ENCODE data around the gene WDR55.

The WDR55 gene

DNA sequence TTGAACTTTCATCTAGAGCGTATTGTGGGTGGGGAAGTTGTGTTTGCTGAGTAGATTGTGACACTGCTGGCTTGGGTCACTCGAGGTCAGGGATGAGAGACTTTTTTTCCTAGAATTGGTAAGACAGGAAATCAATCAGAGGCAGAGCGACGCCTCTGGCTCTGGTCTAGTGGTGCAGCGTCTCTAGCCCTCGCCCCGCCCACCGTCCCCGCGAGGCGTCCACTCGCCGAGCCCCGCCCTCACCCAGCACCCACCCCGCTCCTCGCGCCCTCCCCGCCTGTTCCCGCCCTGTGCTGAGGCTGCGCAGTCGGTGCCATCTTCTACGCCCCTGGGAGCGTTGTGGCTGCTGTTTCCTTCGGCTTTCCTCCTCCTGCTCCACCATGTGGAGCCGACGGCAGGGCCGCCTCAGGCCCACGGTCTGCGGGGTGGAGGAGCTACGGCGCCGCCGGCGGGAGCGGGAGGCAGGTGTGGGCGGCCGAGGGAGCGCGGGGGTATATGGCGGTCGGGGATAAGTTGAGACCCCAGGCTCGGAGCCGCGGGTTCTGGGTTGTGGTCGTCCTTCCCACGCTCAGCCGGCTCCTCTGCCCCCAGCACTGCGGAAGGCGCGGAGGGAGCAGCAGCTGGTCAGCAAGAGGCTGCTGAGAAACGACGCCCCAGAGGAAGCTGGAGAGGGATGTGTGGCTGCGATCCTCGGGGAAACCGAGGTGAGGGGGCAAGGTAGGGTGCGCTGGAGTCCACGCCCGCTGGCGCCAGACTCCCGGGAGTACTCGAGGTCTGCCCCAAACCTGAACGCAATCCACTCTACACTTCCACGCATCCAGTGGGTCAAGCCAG lies 25.3 kb upstream of the WDR55 start, which contains the start of gene TMCO6:
TMCO6 (plus strand) TSS at position 304 of the 834 bp plus-strand sequence; CDS start at position 381, 77 bp downstream.
- H3K36me3 ChIP-seq (ENCODE audit: insufficient read depth, low read length): no peaks in the 10 kb centered on the region
- H3K27me3 ChIP-seq (ENCODE audit: insufficient read depth, low read length, poor library complexity, severe bottlenecking): no peaks in the 10 kb centered on the region
- no peaks in the 10 kb centered on the region for H3F3A ChIP-seq (ENCODE audit: low read depth)
- H3K4me2 ChIP-seq (ENCODE audit: low read depth, low read length, poor library complexity, severe bottlenecking): peak within 1 kb of the TSS; percentile 80
- H3K9ac ChIP-seq (ENCODE audit: low read depth, low read length, poor library complexity, severe bottlenecking): peak within 1 kb of the TSS; percentile 89
- peak within 1 kb of the TSS; percentile 93 for H2AFZ ChIP-seq (ENCODE audit: low read length)
- no peaks in the 10 kb centered on the region for H4K20me1 ChIP-seq (ENCODE audit: insufficient read depth, low read length, poor library complexity, severe bottlenecking)
- H3K4me1 ChIP-seq (ENCODE audit: insufficient read depth, low read length, poor library complexity, severe bottlenecking): peaks cover 10% of the 10 kb centered on the region
- H3K9me2 ChIP-seq (replicated peaks; ENCODE audit: low read depth, low read length): no peaks in the 10 kb centered on the region
- peak within 1 kb of the TSS; percentile 75 for H3K4me3 ChIP-seq (ENCODE audit: low read length, poor library complexity, severe bottlenecking)
- TF ChIP-seq, protein P1, sequence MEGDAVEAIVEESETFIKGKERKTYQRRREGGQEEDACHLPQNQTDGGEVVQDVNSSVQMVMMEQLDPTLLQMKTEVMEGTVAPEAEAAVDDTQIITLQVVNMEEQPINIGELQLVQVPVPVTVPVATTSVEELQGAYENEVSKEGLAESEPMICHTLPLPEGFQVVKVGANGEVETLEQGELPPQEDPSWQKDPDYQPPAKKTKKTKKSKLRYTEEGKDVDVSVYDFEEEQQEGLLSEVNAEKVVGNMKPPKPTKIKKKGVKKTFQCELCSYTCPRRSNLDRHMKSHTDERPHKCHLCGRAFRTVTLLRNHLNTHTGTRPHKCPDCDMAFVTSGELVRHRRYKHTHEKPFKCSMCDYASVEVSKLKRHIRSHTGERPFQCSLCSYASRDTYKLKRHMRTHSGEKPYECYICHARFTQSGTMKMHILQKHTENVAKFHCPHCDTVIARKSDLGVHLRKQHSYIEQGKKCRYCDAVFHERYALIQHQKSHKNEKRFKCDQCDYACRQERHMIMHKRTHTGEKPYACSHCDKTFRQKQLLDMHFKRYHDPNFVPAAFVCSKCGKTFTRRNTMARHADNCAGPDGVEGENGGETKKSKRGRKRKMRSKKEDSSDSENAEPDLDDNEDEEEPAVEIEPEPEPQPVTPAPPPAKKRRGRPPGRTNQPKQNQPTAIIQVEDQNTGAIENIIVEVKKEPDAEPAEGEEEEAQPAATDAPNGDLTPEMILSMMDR (conservative IDR thresholded peaks at IDR 0.05; ENCODE audit: low read length): peak; percentile 66
- no peak for TF ChIP-seq EZH2phosphoT487 (IDR thresholded peaks at IDR 0.05; ENCODE audit: borderline replicate concordance)
- H3K9me3 ChIP-seq (ENCODE audit: insufficient read depth, low read depth, low read length): no peaks in the 10 kb centered on the region
- H3K79me2 ChIP-seq (ENCODE audit: insufficient read depth, low read length): peaks cover 9% of the 10 kb centered on the region; the same call in 1 of the 2 replicates

DNA sequence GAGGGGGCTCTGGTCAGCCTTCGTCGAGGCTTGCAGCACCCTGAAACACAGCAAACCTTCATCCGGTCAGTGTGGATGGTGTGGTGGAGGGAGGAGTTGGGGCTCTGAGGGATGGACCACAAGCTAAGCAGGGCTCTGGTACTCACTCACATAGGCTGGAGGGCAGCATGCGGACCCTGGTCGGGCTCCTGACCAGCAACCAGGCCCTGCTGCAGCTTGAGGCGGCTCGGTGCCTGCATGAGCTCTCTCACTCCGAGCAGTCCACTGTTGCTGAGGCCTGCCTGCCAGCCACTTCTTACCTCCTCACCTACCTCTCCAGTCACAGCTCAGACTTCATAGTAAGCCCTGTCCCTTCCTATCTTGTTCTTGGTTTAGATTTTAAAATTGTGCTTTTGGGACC lies 23.0 kb upstream of the WDR55 start:
- Histone ChIP-seq H3K36me3 (ENCODE audit: insufficient read depth, low read length) (no peaks in the 10 kb centered on the region), H3K79me2 (ENCODE audit: insufficient read depth, low read length) (peaks cover 31% of the 10 kb centered on the region), H3K9me3 (ENCODE audit: insufficient read depth, low read depth, low read length) (no peaks in the 10 kb centered on the region), H3K9ac (ENCODE audit: low read depth, low read length, poor library complexity, severe bottlenecking) (no peak overlapping the region), H4K20me1 (ENCODE audit: insufficient read depth, low read length, poor library complexity, severe bottlenecking) (peaks cover 5% of the 10 kb centered on the region), H2AFZ (ENCODE audit: low read length) (no peak overlapping the region), H3K27me3 (ENCODE audit: insufficient read depth, low read length, poor library complexity, severe bottlenecking) (no peaks in the 10 kb centered on the region), H3K4me2 (ENCODE audit: low read depth, low read length, poor library complexity, severe bottlenecking) (peak overlapping the region; percentile 80), H3K4me1 (ENCODE audit: insufficient read depth, low read length, poor library complexity, severe bottlenecking) (peaks cover 16% of the 10 kb centered on the region), H3K9me2 (replicated peaks; ENCODE audit: low read depth, low read length) (no peaks in the 10 kb centered on the region), H3K4me3 (ENCODE audit: low read length, poor library complexity, severe bottlenecking) (no peak overlapping the region), H3F3A (ENCODE audit: low read depth) (no peaks in the 10 kb centered on the region)
- no peak for TF ChIP-seq EZH2phosphoT487 (IDR thresholded peaks at IDR 0.05; ENCODE audit: borderline replicate concordance)
- TF ChIP-seq, protein P1 (conservative IDR thresholded peaks at IDR 0.05; ENCODE audit: low read length): no peak

DNA sequence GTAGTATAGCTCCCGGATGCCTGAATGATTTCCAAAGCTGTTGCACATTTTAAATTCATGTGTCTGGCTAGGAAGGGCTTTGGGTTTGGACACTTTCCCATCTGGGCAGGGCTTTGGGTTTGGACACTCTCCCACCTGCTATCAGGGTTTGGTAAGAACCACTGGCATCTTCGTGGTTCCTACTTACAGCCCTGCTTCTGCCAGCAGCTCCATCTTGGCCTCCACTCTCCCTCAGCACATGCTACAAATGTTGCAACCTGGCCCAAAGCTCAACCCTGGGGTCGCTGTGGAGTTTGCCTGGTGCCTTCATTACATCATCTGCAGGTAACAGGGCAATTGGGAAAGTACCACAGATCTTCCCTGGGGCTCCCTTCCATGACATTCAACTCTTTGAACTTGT lies 22.0 kb upstream of the WDR55 start:
- Histone ChIP-seq H3K9me3 (ENCODE audit: insufficient read depth, low read depth, low read length) (no peaks in the 10 kb centered on the region), H3F3A (ENCODE audit: low read depth) (no peaks in the 10 kb centered on the region), H2AFZ (ENCODE audit: low read length) (no peak overlapping the region), H3K79me2 (ENCODE audit: insufficient read depth, low read length) (peaks cover 38% of the 10 kb centered on the region), H3K9ac (ENCODE audit: low read depth, low read length, poor library complexity, severe bottlenecking) (no peak overlapping the region), H3K4me3 (ENCODE audit: low read length, poor library complexity, severe bottlenecking) (no peak overlapping the region), H3K36me3 (ENCODE audit: insufficient read depth, low read length) (no peaks in the 10 kb centered on the region), H3K4me2 (ENCODE audit: low read depth, low read length, poor library complexity, severe bottlenecking) (no peak overlapping the region), H3K4me1 (ENCODE audit: insufficient read depth, low read length, poor library complexity, severe bottlenecking) (peaks cover 19% of the 10 kb centered on the region), H4K20me1 (ENCODE audit: insufficient read depth, low read length, poor library complexity, severe bottlenecking) (peaks cover 9% of the 10 kb centered on the region), H3K9me2 (replicated peaks; ENCODE audit: low read depth, low read length) (no peaks in the 10 kb centered on the region), H3K27me3 (ENCODE audit: insufficient read depth, low read length, poor library complexity, severe bottlenecking) (no peaks in the 10 kb centered on the region)
- TF ChIP-seq, protein P1 (conservative IDR thresholded peaks at IDR 0.05; ENCODE audit: low read length): no peak
- no peak for TF ChIP-seq EZH2phosphoT487 (IDR thresholded peaks at IDR 0.05; ENCODE audit: borderline replicate concordance)
